Endothelial cell of umbilical vein (primary cell): ENCODE data around the gene CELF3.

Experiments
- CTCF ChIP-seq, 2 donors: IDR thresholded peaks; 1 replicate in 1 of 2; 2 replicates in 1 of 2; pipeline ENCODE4 v1.5.1; 2011; ENCODE audit warnings: low read length in 2 of 2, mild to moderate bottlenecking in 2 of 2, moderate library complexity in 2 of 2, control low read depth in 1 of 2, inconsistent platforms in 1 of 2, low read depth in 1 of 2; ENCODE audit not compliant: insufficient read depth in 1 of 2; ENCODE audit errors: extremely low read depth in 1 of 2
- EZH2 ChIP-seq: IDR thresholded peaks from 2 replicates; pipeline ENCODE4 v1.6.1; 2012; ENCODE audit warnings: borderline replicate concordance, low read depth, mild to moderate bottlenecking, moderate library complexity, low read length, inconsistent platforms; ENCODE audit not compliant: severe bottlenecking
- GATA2 ChIP-seq: IDR thresholded peaks from 2 replicates; pipeline ENCODE4 v1.7.0; 2011; ENCODE audit warnings: low read depth, mild to moderate bottlenecking, moderate library complexity, mixed read lengths, low read length; ENCODE audit not compliant: insufficient read length, insufficient read depth
- JUN ChIP-seq: IDR thresholded peaks from 2 replicates; pipeline ENCODE4 v1.6.1; 2011; ENCODE audit warnings: borderline replicate concordance, low read depth; ENCODE audit not compliant: insufficient read length, insufficient read depth
- MAX ChIP-seq: IDR thresholded peaks from 2 replicates; pipeline ENCODE4 v1.6.1; 2011; ENCODE audit not compliant: insufficient read depth, insufficient read length
- POLR2A ChIP-seq: IDR thresholded peaks from 2 replicates; pipeline ENCODE4 v1.6.1; 2012; ENCODE audit warnings: low read depth, mild to moderate bottlenecking, control low read depth, low read length
- POLR2AphosphoS5 ChIP-seq: IDR thresholded peaks from 2 replicates; pipeline ENCODE4 v1.6.1; 2012; ENCODE audit warnings: low read depth, mild to moderate bottlenecking, control low read depth, low read length, moderate library complexity; ENCODE audit not compliant: insufficient read depth

- TF ChIP-seq CTCF (IDR thresholded peaks at IDR 0.05; ENCODE audit: extremely low read depth in 1 of 2, insufficient read depth in 1 of 2, low read depth in 1 of 2, low read length in 2 of 2) (no peak), POLR2AphosphoS5 (no peak), POLR2A (no peak), GATA2 (no peak), MAX (no peak), EZH2 (no peak), JUN (no peak)
Observed at GRCh38 chr1:151711044-151711800, 5.4 kb downstream of the CELF3 start.
